HEK293 (cell line): Measurements from ENCODE around the gene SIPA1.

ENCODE experiments used
- CTCF ChIA-PET: fragments of 350-600 bp; formaldehyde crosslinking; extraction: SDS; loops from one replicate; lab custom pipeline; 2021; ENCODE audit warnings: antibody characterized with exemption; lab: Yijun Ruan, JAX
- POLR2A ChIA-PET: fragments of 300-600 bp; formaldehyde crosslinking; extraction: SDS; loops from one replicate; lab custom pipeline; 2020; ENCODE audit warnings: antibody characterized with exemption, inconsistent platforms; lab: Yijun Ruan, JAX
- H3K27ac ChIP-seq: fragments of 200-500 bp; sonication (Bioruptor generic); 2 replicates; pipeline ENCODE4 v1.5.1; 2014; ENCODE audit warnings: low read depth, low read length, control low read depth, inconsistent platforms; ENCODE audit errors: extremely low read depth
- H3K36me3 ChIP-seq, 2 experiments: fragments of 200-500 bp in 1 of 2; sonication (Bioruptor generic) in 1 of 2; 1 replicate in 1 of 2; 2 replicates in 1 of 2; pipeline ENCODE4 v1.5.1; 2014 to 2017; ENCODE audit warnings: inconsistent platforms in 2 of 2, low read length in 2 of 2; ENCODE audit not compliant: control insufficient read depth in 2 of 2, insufficient read depth in 1 of 2
- H3K4me1 ChIP-seq: fragments of 200-500 bp; sonication (Bioruptor generic); 2 replicates; pipeline ENCODE4 v1.5.1; 2014; ENCODE audit warnings: mild to moderate bottlenecking, low read length, inconsistent platforms; ENCODE audit not compliant: control insufficient read depth, insufficient read depth
- H3K4me3 ChIP-seq: 2 replicates; pipeline ENCODE4 v1.5.1; 2011; ENCODE audit warnings: low read depth, mild to moderate bottlenecking, control low read depth, low read length, moderate library complexity
- H3K9me3 ChIP-seq: fragments of 200-500 bp; sonication (Bioruptor generic); 2 replicates; pipeline ENCODE4 v1.5.1; 2014; ENCODE audit warnings: low read depth, low read length, inconsistent platforms; ENCODE audit not compliant: control insufficient read depth, insufficient read depth
- GLIS2 ChIP-seq: fragments of 450-650 bp; formaldehyde crosslinking; IDR thresholded peaks from 2 replicates; pipeline ENCODE4 v1.5.1; 2016; ENCODE audit warnings: missing biosample characterization, missing genetic modification characterization
- HOXC10 ChIP-seq: sonication (generic); formaldehyde crosslinking; IDR thresholded peaks from 2 replicates; pipeline ENCODE4 v1.8.1; 2023; ENCODE audit warnings: mild to moderate bottlenecking, missing genetic modification reagents
- REPIN1 ChIP-seq: fragments of 450-650 bp; formaldehyde crosslinking; IDR thresholded peaks from 2 replicates; pipeline ENCODE4 v1.5.1; 2017; ENCODE audit warnings: missing biosample characterization, missing genetic modification characterization, low read depth
- ZBTB1 ChIP-seq: fragments of 450-650 bp; formaldehyde crosslinking; IDR thresholded peaks from 2 replicates; pipeline ENCODE4 v1.5.1; 2016; ENCODE audit warnings: missing biosample characterization, missing genetic modification characterization
- ZBTB8A ChIP-seq: fragments of 450-650 bp; formaldehyde crosslinking; IDR thresholded peaks from 2 replicates; pipeline ENCODE4 v1.5.1; 2016; ENCODE audit warnings: missing biosample characterization, missing genetic modification characterization
- ZFHX2 ChIP-seq: fragments of 450-650 bp; formaldehyde crosslinking; conservative IDR thresholded peaks from 2 replicates; pipeline ENCODE4 v1.5.1; 2016; ENCODE audit warnings: missing biosample characterization, missing genetic modification characterization
- ZNF335 ChIP-seq: fragments of 450-650 bp; formaldehyde crosslinking; conservative IDR thresholded peaks from 2 replicates; pipeline ENCODE4 v1.5.1; 2016; ENCODE audit warnings: missing biosample characterization, missing genetic modification characterization
- ZNF423 ChIP-seq: fragments of 450-650 bp; formaldehyde crosslinking; IDR thresholded peaks from 2 replicates; pipeline ENCODE4 v1.5.1; 2016; ENCODE audit warnings: missing biosample characterization, missing genetic modification characterization
- ZNF654 ChIP-seq: fragments of 450-650 bp; formaldehyde crosslinking; IDR thresholded peaks from 2 replicates; pipeline ENCODE4 v1.5.1; 2016; ENCODE audit warnings: low read depth, missing biosample characterization, missing genetic modification characterization
- TF ChIP-seq, protein P1 (sequence below): fragments of 450-650 bp; formaldehyde crosslinking; IDR thresholded peaks from 2 replicates; pipeline ENCODE4 v1.5.1; 2016; ENCODE audit warnings: missing biosample characterization, missing genetic modification characterization
- TF ChIP-seq, protein P2 (sequence below): fragments of 450-650 bp; IDR thresholded peaks from 2 replicates; pipeline ENCODE4 v1.5.1; 2018; ENCODE audit warnings: missing biosample characterization, missing genetic modification characterization
- TF ChIP-seq, protein P3 (sequence below): fragments of 450-650 bp; formaldehyde crosslinking; IDR thresholded peaks from 2 replicates; pipeline ENCODE4 v1.5.1; 2017; ENCODE audit warnings: missing biosample characterization, missing genetic modification characterization
- TF ChIP-seq, protein P4 (sequence below): fragments of 450-650 bp; formaldehyde crosslinking; IDR thresholded peaks from 2 replicates; pipeline ENCODE4 v1.5.1; 2016; ENCODE audit warnings: missing biosample characterization, missing genetic modification characterization

Gene SIPA1

DNA sequence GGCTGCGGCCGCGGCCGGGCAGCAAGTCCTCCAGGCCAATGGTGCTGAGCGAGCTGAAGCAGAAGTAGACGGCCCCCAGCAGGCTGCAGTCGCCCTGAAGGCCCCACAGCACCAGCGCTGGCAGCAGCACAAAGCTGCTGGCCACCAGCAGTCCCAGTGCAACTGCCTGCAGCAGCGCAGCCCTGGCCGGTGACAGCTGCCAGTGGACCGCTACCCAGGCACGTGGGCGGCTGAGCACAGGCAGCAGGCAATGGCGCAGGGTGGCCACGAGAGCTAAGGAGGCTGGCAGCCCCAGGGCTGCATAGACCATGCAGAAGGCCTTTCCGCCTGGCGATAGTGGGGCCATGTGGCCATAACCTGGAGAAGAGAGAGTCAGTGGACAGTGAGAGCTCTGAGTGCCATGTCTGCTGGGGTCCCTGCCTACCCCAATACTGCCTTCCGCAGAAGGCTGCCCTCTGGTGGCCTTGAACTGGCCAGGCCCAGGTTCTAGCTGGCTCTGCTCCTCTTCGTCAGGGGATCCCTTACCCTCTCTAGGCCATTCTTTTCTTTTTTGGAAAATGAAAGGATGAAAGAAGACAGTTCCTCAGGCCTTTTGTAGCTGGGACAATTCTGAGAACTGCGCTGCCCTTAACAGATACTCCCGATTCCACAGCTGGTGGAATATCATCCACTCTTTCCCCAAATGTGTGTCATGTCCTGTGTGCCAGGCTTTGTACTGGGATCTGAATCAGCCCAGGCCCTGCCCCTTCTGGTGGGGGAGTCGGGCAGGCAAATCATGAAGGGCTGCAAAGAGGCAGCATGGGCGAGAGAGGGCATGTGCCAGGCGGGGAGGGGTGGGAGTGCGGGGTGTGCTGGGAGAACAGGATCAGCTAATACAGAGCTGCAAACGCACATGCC lies 44.1 kb upstream of the SIPA1 start:
- Histone ChIP-seq H3K4me1 (no peaks in the 10 kb centered on the region), H3K4me3 (no peak overlapping the region), H3K27ac (no peak overlapping the region), H3K9me3 (no peaks in the 10 kb centered on the region), H3K36me3 (peaks cover 0 to 14% of the 10 kb centered on the region in 2 experiments; a peak in 1 of 3 replicates)
- CTCF ChIA-PET: interaction anchor here (0.6 to 4.1 kb wide), 25 partner anchors 8 to 1011 kb away, joined by 3 to 46 read pairs (median 4); partner anchors contain the start of genes EHBP1L1, FAM89B, MAP3K11 and PCNX3
- TF ChIP-seq REPIN1 (tag by site-specific recombination): no peak
- 0 out of 2 replicates have a peak, but pooled peaks have one; percentile 3 for TF ChIP-seq ZNF654 (tag by site-specific recombination)
- TF ChIP-seq, protein P1, sequence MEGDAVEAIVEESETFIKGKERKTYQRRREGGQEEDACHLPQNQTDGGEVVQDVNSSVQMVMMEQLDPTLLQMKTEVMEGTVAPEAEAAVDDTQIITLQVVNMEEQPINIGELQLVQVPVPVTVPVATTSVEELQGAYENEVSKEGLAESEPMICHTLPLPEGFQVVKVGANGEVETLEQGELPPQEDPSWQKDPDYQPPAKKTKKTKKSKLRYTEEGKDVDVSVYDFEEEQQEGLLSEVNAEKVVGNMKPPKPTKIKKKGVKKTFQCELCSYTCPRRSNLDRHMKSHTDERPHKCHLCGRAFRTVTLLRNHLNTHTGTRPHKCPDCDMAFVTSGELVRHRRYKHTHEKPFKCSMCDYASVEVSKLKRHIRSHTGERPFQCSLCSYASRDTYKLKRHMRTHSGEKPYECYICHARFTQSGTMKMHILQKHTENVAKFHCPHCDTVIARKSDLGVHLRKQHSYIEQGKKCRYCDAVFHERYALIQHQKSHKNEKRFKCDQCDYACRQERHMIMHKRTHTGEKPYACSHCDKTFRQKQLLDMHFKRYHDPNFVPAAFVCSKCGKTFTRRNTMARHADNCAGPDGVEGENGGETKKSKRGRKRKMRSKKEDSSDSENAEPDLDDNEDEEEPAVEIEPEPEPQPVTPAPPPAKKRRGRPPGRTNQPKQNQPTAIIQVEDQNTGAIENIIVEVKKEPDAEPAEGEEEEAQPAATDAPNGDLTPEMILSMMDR (tag by site-specific recombination): peak; percentile 68
- TF ChIP-seq ZFHX2: peak; percentile 18; the same call in 1 of the 2 replicates
- TF ChIP-seq ZBTB8A (tag by site-specific recombination): no peak
- TF ChIP-seq, protein P2, sequence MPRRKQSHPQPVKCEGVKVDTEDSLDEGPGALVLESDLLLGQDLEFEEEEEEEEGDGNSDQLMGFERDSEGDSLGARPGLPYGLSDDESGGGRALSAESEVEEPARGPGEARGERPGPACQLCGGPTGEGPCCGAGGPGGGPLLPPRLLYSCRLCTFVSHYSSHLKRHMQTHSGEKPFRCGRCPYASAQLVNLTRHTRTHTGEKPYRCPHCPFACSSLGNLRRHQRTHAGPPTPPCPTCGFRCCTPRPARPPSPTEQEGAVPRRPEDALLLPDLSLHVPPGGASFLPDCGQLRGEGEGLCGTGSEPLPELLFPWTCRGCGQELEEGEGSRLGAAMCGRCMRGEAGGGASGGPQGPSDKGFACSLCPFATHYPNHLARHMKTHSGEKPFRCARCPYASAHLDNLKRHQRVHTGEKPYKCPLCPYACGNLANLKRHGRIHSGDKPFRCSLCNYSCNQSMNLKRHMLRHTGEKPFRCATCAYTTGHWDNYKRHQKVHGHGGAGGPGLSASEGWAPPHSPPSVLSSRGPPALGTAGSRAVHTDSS (tag by site-specific recombination): 0 out of 2 replicates have a peak, but pooled peaks have one; percentile 24
- TF ChIP-seq, protein P3, sequence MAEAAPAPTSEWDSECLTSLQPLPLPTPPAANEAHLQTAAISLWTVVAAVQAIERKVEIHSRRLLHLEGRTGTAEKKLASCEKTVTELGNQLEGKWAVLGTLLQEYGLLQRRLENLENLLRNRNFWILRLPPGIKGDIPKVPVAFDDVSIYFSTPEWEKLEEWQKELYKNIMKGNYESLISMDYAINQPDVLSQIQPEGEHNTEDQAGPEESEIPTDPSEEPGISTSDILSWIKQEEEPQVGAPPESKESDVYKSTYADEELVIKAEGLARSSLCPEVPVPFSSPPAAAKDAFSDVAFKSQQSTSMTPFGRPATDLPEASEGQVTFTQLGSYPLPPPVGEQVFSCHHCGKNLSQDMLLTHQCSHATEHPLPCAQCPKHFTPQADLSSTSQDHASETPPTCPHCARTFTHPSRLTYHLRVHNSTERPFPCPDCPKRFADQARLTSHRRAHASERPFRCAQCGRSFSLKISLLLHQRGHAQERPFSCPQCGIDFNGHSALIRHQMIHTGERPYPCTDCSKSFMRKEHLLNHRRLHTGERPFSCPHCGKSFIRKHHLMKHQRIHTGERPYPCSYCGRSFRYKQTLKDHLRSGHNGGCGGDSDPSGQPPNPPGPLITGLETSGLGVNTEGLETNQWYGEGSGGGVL (tag by site-specific recombination): no peak
- TF ChIP-seq HOXC10: no peak
- TF ChIP-seq GLIS2 (tag by site-specific recombination): 0 out of 2 replicates have a peak, but pooled peaks have one; percentile 17
- POLR2A ChIA-PET: interaction anchor here (1.1 to 2.0 kb wide), 5 partner anchors 9 to 119 kb away, joined by 3 to 8 read pairs (median 6); partner anchors contain the start of genes FAM89B, KAT5 and PCNX3

DNA sequence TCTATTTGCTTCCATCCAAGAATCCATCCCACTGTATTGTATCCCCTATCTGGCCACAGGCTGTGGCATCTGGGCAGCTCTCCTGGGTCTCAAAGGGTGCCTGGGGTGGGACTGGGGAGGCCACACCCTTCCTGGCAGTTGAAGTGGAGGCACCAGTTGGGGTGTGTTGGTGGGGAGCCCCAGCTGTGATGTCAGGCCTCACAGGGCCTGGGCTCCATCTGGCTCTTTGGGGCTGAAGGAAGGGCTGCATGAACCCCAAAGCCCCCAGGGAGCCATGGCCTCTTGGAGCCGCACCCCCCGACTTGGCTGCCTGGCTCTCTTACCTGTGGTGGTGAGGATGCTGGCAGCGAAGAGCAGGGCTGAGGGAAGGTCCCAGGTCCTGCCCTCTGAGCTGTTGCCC lies 42.8 kb upstream of the SIPA1 start:
- CTCF ChIA-PET: interaction anchor here (0.6 to 2.6 kb wide), 5 partner anchors 9 to 43 kb away, joined by 3 to 26 read pairs (median 4); partner anchors contain the start of genes EHBP1L1, FAM89B and ZNRD2
- Histone ChIP-seq H3K9me3 (no peaks in the 10 kb centered on the region), H3K4me3 (no peak overlapping the region), H3K4me1 (no peaks in the 10 kb centered on the region)
- TF ChIP-seq ZNF335: no peak
- TF ChIP-seq, protein P4, sequence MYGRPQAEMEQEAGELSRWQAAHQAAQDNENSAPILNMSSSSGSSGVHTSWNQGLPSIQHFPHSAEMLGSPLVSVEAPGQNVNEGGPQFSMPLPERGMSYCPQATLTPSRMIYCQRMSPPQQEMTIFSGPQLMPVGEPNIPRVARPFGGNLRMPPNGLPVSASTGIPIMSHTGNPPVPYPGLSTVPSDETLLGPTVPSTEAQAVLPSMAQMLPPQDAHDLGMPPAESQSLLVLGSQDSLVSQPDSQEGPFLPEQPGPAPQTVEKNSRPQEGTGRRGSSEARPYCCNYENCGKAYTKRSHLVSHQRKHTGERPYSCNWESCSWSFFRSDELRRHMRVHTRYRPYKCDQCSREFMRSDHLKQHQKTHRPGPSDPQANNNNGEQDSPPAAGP: no peak
- no peak for TF ChIP-seq ZBTB1 (tag by site-specific recombination)
- no peak for TF ChIP-seq ZNF423 (tag by site-specific recombination)
- TF ChIP-seq, all 188 proteins: peak for 0
- H3K27ac ChIP-seq: no peak overlapping the region
- H3K36me3 ChIP-seq: peaks cover 0 to 21% of the 10 kb centered on the region in 2 experiments; a peak in 1 of 3 replicates
- POLR2A ChIA-PET: interaction anchor here (1.2 to 1.4 kb wide), 5 partner anchors 9 to 117 kb away, joined by 3 to 9 read pairs (median 6); partner anchors contain the start of genes KAT5 and PCNX3
